ENCODE results near the gene PARD3. TPM values are rescaled to one million over a fixed set of nuclear protein-coding genes. Genes with fewer than 3 reads are reported as not detected.
"Not testable (repeated sequence)": the region's sequence is repeated elsewhere in the genome, so short reads cannot be mapped to it uniquely, and the experiment has no call there.

Gene PARD3
- total RNA-seq, 4 donors from 2014 or later: 98.9 to 122 (median 105) TPM

DNA sequence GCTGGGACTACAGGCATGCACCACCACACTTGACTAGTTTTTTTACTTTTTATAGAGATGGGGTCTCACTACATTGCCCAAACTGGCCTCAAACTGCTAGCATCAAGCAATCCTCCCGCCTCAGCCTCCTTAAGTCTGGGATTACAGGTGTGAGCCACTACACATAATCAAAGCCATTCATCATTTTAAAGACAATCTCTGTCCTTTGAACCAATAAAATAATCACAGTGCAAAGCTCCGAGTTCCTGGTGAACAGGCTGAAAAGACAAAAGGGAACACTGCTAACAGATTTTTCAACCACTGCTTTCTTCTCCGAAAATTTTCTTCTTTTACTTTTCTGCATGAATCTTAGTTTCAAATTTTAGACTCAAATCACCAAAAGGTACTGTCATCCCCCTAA, 58.5 kb downstream of the PARD3 start:
- no peak overlapping the region for H3K4me3 ChIP-seq
- no peak overlapping the region for H3K27ac ChIP-seq (replicated peaks in 1 of 4)
- intact Hi-C loops (cut with DNase I): no loop called here
- no peaks in the 10 kb centered on the region for H3K36me3 ChIP-seq
- WGBS: 87% methylated on average over 3 of the region's 3 CpGs
- TF ChIP-seq EP300 (IDR thresholded peaks at IDR 0.05) (no peak), POLR2A (IDR thresholded peaks at IDR 0.05; ENCODE audit: low read depth) (no peak), POLR2AphosphoS5 (IDR thresholded peaks at IDR 0.05) (no peak)
- TF ChIP-seq, protein P1, sequence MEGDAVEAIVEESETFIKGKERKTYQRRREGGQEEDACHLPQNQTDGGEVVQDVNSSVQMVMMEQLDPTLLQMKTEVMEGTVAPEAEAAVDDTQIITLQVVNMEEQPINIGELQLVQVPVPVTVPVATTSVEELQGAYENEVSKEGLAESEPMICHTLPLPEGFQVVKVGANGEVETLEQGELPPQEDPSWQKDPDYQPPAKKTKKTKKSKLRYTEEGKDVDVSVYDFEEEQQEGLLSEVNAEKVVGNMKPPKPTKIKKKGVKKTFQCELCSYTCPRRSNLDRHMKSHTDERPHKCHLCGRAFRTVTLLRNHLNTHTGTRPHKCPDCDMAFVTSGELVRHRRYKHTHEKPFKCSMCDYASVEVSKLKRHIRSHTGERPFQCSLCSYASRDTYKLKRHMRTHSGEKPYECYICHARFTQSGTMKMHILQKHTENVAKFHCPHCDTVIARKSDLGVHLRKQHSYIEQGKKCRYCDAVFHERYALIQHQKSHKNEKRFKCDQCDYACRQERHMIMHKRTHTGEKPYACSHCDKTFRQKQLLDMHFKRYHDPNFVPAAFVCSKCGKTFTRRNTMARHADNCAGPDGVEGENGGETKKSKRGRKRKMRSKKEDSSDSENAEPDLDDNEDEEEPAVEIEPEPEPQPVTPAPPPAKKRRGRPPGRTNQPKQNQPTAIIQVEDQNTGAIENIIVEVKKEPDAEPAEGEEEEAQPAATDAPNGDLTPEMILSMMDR (IDR thresholded peaks at IDR 0.05): no peak
- peaks cover 47 to 96% (median 84%) of the 10 kb centered on the region in 4 donors for H3K4me1 ChIP-seq
- H3K27me3 ChIP-seq: no peaks in the 10 kb centered on the region
- no peaks in the 10 kb centered on the region for H3K9me3 ChIP-seq
- no peak for DNase-seq (ENCODE audit: extremely low spot score)

DNA sequence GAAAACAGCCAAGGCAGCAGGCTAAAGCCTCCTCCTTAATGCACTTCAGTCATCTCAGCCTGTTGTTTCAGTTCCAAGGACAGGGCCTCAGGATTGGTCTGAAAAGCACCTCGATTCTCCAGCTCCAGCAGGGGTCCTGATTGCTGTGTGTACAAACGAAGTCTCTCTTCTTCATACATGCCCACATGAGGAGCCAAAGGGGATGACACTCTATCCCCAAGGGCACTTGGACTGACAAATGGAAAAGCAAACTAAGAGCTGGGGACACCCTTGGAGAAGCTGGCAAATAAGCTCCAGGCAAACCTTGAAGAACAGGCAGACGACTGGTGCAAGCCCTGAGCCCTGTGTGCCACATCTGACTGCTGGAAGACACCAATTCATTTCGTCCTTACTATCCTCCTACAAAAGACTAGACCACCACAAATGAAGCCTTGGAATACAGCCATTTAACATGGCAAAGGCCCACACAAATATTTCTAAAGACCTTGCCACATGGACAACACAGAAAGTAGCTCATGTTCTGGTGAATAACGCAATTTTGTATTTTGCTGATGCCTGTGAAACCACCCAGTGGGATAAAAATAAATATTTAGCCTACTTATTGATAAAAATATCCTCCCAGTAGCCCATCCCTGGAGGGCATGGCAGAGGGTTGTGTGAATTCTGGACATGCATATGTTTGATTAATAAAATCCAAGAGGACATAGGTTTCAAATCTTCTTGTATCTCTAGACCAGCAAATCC, 61.9 kb downstream of the PARD3 start:
- H3K4me3 ChIP-seq: no peak overlapping the region
- TF ChIP-seq, protein P1 (IDR thresholded peaks at IDR 0.05): no peak
- TF ChIP-seq POLR2A (IDR thresholded peaks at IDR 0.05; ENCODE audit: low read depth) (no peak), POLR2AphosphoS5 (IDR thresholded peaks at IDR 0.05) (no peak), EP300 (IDR thresholded peaks at IDR 0.05) (no peak)
- no peaks in the 10 kb centered on the region for H3K9me3 ChIP-seq
- H3K36me3 ChIP-seq: no peaks in the 10 kb centered on the region
- H3K27ac ChIP-seq (replicated peaks in 1 of 4): peak overlapping the region in 2 of 4 donors; percentile 32 to 62
- H3K27me3 ChIP-seq: no peaks in the 10 kb centered on the region
- H3K4me1 ChIP-seq: peaks cover 23 to 73% (median 57%) of the 10 kb centered on the region in 4 donors
- DNase-seq (ENCODE audit: extremely low spot score): no peak
- intact Hi-C loops (cut with DNase I): no loop called here
- WGBS: 74% methylated on average over 5 of the region's 5 CpGs

GRCh38 chr10:34751272-34751671, 63.8 kb downstream of the PARD3 start:
- TF ChIP-seq EP300 (IDR thresholded peaks at IDR 0.05): no peak
- H3K9me3 ChIP-seq: no peaks in the 10 kb centered on the region
- peaks cover 26 to 69% (median 47%) of the 10 kb centered on the region in 4 donors for H3K4me1 ChIP-seq
- H3K27ac ChIP-seq (replicated peaks in 1 of 4): no peak overlapping the region
- H3K36me3 ChIP-seq: no peaks in the 10 kb centered on the region
- WGBS: 42% methylated on average over 2 of the region's 2 CpGs
- H3K4me3 ChIP-seq: no peak overlapping the region
- intact Hi-C loops (cut with DNase I): no loop called here
- DNase-seq (ENCODE audit: extremely low spot score): no peak
- no peaks in the 10 kb centered on the region for H3K27me3 ChIP-seq

- DNase-seq (ENCODE audit: extremely low spot score); H3K9me3 ChIP-seq; H3K27ac ChIP-seq (replicated peaks in 1 of 4); H3K4me3 ChIP-seq; intact Hi-C loops (cut with DNase I); H3K27me3 ChIP-seq; H3K36me3 ChIP-seq: not testable (repeated sequence)
- H3K4me1 ChIP-seq: peaks cover 31 to 72% (median 48%) of the 10 kb centered on the region in 4 donors
- WGBS: 76% methylated on average over 7 of the region's 7 CpGs
These were observed 64.3 kb downstream of the PARD3 start for GRCh38 chr10:34750795-34751194.

GRCh38 chr10:34748767-34749166, 66.3 kb downstream of the PARD3 start:
- intact Hi-C loops (cut with DNase I): no loop called here
- Histone ChIP-seq H3K27me3 (no peaks in the 10 kb centered on the region), H3K4me1 (peaks cover 23 to 72% (median 43%) of the 10 kb centered on the region in 4 donors), H3K36me3 (no peaks in the 10 kb centered on the region), H3K27ac (replicated peaks in 1 of 4) (no peak overlapping the region), H3K9me3 (no peaks in the 10 kb centered on the region), H3K4me3 (no peak overlapping the region)
- no peak for DNase-seq (ENCODE audit: extremely low spot score)
- no peak for TF ChIP-seq POLR2AphosphoS5 (IDR thresholded peaks at IDR 0.05)
- TF ChIP-seq, protein P1 (IDR thresholded peaks at IDR 0.05): no peak
- TF ChIP-seq POLR2A (IDR thresholded peaks at IDR 0.05; ENCODE audit: low read depth): no peak
- TF ChIP-seq EP300 (IDR thresholded peaks at IDR 0.05): no peak
- 92% methylated on average over 4 of the region's 4 CpGs for WGBS

DNA sequence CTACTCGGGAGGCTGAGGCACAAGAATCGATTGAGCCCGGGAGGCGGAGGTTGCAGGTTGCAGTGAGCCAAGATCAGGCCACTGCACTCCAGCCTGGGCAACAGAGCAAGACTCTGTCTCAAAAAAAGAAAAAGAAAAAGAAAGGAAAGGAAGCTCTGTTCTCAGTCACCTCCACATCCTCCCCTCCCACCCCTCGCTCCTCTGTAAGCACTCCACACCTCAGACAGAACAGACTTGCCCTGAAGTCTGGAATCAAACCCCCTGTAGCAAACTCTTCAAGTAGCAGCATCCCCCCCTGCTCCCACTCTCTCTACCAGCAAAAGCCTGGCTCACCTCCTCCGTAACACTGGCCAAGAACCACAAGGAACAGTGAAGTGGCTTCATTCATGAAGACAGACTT, 66.7 kb downstream of the PARD3 start:
- Histone ChIP-seq H3K27me3 (no peaks in the 10 kb centered on the region), H3K27ac (replicated peaks in 1 of 4) (no peak overlapping the region), H3K4me3 (no peak overlapping the region), H3K4me1 (peaks cover 20 to 72% (median 43%) of the 10 kb centered on the region in 4 donors), H3K9me3 (no peaks in the 10 kb centered on the region), H3K36me3 (no peaks in the 10 kb centered on the region)
- TF ChIP-seq, protein P1 (IDR thresholded peaks at IDR 0.05): no peak
- TF ChIP-seq EP300 (IDR thresholded peaks at IDR 0.05) (no peak), POLR2AphosphoS5 (IDR thresholded peaks at IDR 0.05) (no peak), POLR2A (IDR thresholded peaks at IDR 0.05; ENCODE audit: low read depth) (no peak)
- DNase-seq (ENCODE audit: extremely low spot score): no peak
- 100% methylated on average over 6 of the region's 6 CpGs for WGBS
- intact Hi-C loops (cut with DNase I): no loop called here
